Activated CD8-positive, alpha-beta memory T cell treated with anti-CD3 and anti-CD28 coated beads, Interleukin-2, amount 50 U/mL, for 24 hours (primary cell): ENCODE measurements around the gene STOX1.
A peak's percentile ranks its signal among the peaks of the same experiment; 100 is the strongest.
"Not testable (repeated sequence)": the region's sequence is repeated elsewhere in the genome, so short reads cannot be mapped to it uniquely, and the experiment has no call there.

Source experiments
- DNase-seq: peaks from one replicate; pipeline ENCODE4 v3.0.0-alpha.2; 2020; ENCODE audit errors: extremely low read depth

Gene STOX1

GRCh38 chr10:68880181-68880580 lies 52.9 kb downstream of the STOX1 start:
- DNase-seq = no peak

DNA sequence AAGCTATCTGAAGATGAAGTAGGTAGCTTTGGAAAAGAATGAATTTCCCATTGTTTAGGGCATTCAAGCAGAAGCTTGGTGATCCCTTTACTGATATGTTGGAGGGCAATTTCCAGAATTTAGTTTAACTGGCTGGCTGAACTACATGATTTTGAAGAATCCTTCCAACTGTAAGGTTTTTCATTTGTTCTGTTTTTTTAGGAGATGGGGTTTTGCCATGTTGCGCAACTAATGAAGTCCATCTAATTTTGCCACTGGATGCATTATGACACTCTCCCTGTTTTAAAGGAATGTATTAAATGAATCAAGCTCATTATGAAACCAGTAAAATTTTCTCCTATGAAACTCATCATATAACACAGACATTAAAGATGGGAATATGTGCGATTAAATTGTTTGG lies 67.7 kb downstream of the STOX1 start:
- no peak for DNase-seq

GRCh38 chr10:68897336-68897741 lies 70.0 kb downstream of the STOX1 start:
- DNase-seq = no peak

- DNase-seq = no peak
Measured at GRCh38 chr10:68899186-68899745, 71.9 kb downstream of the STOX1 start.

DNA sequence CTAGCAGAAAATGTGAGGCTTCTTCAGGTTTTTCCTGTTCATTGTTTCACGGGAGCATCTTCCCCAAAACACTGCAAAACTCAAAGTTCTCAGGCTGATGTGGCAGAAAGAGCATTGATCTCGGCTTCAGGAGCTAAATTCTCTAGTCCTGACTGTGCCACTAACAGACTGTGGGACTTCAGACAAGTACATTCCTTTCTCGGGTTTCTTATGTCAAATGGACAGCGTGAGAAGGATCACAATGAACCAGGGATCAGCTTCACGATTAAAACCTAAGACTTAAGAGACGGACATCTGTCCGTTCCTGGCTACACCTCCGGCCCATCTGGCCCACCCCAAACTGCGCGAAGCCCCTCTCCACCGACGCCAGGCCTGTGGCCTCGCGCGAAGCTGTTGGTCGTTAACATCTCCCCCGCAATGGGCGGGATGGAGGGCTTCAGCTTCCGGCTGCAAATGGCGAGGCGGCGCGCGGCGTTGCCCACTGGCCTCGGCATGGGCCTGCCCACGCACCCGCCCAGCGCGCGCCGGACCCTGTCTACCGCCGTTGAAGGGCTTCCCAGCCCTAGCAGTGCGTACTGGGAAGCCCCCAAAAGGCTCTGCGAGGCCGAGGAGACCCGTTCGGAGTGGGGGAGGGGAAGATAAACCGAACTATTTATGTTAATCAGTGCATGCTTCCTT lies 73.2 kb downstream of the STOX1 start:
- no peak for DNase-seq

GRCh38 chr10:68901105-68901927 lies 74.0 kb downstream of the STOX1 start, which contains the start of gene DDX50:
Gene DDX50 (plus strand): TSS chr10:68901315. CDS start chr10:68901385, 70 bp downstream.
- peak; percentile 95 for DNase-seq

DNA sequence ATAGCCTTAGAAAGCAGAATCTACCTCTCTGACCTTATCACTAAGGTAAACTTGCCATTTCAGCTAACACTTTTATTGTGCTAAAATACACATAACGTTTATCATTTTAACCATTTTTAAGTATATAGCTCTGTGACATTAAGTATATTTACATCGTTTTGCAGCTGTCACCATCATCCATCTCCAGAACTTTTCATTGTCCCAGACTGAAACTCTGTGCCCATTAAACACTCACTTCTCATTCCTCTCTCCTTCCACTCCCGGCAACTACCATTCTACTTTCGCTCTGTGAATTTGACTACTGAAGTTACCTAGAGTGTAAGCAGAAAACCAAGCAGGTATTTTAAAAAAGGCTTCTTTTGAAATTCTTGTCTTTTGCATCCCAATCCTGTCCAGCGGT lies 75.1 kb downstream of the STOX1 start:
- DNase-seq = no peak

DNA sequence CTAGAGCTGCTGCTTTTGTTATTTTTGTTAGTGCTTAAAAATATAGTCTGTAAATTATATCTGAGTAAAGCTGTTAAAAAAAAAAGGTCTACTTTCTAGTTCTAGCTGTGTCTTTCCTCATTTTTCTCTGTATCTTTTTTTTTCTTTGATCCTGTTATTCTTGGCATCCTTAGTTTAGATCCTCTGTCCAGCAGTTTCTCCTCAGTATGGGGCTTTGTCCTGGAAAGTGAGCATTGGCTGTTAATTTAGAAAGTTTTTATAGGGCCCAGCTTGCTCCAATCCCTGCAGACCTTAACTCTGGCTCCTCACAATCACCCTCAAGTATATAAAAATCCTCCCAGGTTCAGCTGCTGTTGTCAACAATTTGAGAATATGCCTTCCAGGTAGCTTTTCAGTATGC lies 97.3 kb downstream of the STOX1 start:
- no peak for DNase-seq

DNA sequence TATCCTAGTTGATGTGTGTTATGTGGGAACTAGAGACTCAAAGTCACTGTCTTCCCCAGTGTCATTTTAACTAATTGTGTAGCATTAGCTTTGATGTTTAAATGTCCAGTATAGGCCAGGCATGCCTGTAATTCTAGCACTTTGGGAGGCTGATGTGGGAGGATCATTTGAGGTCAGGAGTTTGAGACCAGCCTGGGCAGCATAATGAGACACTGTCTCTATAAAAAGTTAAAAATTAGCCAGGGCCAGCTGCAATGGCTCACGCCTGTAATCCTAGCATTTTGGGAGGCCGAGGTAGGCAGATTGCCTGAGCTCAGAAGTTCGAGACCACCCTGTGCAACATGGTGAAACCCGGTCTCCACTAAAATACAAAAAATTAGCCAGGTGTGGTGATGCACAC lies 98.2 kb downstream of the STOX1 start:
- DNase-seq = no peak

DNA sequence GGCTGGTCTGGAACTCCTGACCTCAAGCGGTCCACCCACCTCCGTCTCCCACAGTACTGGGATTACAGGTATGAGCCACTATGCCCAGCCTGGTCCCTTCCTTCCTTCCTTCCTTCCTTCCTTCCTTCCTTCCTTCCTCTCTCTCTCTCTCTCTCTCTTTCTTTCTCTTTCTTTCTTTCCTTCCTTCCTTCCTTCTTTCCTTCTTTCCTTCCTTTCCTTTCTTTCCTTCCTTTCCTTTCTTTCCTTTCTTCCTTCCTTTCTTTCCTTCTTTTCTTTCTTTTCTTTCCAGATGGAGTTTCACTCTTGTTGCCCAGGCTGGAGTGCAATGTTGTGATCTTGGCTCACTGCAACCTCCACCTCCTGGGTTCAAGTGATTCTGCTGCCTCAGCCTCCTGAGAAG lies 101.8 kb downstream of the STOX1 start:
- DNase-seq = not testable (repeated sequence)

GRCh38 chr10:68929888-68930287 lies 102.6 kb downstream of the STOX1 start:
- not testable (repeated sequence) for DNase-seq

GRCh38 chr10:68932860-68933259 lies 105.5 kb downstream of the STOX1 start:
- not testable (repeated sequence) for DNase-seq

DNA sequence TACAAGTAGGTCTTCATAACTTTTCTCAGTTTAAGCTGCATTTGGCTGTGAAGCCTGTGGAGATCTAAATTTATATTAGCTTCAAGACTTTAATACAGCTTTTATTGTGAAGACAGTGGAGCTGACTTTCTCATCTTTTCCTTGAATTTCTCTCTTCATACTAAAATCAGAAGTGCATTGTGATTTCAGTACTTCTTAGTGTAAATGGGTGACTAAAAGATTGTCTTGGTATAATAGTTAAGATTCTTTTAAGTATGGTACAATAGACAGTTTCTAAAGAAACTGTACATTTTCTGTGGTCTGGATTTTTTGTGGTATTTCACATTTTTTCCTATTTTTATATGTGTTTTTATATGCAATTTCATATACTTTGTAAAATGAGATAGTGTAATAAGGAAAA lies 107.7 kb downstream of the STOX1 start:
- DNase-seq = no peak

- no peak for DNase-seq
Measured at GRCh38 chr10:68938117-68938516, 110.8 kb downstream of the STOX1 start.

GRCh38 chr10:68938884-68939283 lies 111.6 kb downstream of the STOX1 start:
- DNase-seq = no peak

DNA sequence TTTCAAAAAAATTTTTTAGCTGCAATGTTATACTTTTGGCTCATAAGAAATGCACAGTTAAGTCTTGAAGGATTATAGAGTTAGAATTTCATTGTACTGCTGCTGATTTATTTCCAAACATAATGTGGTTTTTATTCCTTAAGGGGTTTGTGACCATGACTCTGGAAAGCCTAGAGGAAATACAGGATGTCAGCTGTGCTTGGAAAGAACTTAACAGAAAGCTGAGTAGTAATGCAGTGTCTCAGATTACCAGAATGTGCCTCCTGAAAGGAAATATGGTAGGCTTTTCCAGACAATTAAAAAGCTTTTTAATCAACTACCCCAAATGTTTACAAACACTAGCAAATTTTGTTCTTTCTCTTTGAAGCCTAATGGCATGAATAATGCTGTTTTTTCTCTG lies 113.6 kb downstream of the STOX1 start:
- DNase-seq = not testable (repeated sequence)
